T-cell (primary cell): ENCODE results near the gene CCDC40. TPM values are rescaled to one million over a fixed set of nuclear protein-coding genes. Genes with fewer than 3 reads are reported as not detected.

Experiments
- ATAC-seq, 4 experiments: fragments of 200-7000 bp in 3 of 4; fragments of 150-1000 bp in 1 of 4; cut with Tn5 transposase; replicated peaks in 1 of 4; 1 replicate in 3 of 4; 2 replicates in 1 of 4; pipeline ENCODE4 v1.10.0; 2021; ENCODE audit warnings: moderate library complexity in 3 of 4, mild to moderate bottlenecking in 2 of 4, moderate number of reproducible peaks in 1 of 4
- CTCF ChIA-PET, 2 donors: fragments of 300-600 bp; sonication (Branson Sonifier 250); formaldehyde crosslinking; loops; one replicate each; lab custom pipeline; 2022; ENCODE audit warnings: antibody characterized with exemption in 2 of 2; lab: Charles Lee
- POLR2A ChIA-PET, 2 donors: fragments of 300-600 bp; sonication (Branson Sonifier 250); formaldehyde crosslinking; loops; one replicate each; lab custom pipeline; 2022; ENCODE audit warnings: antibody characterized with exemption in 2 of 2; lab: Charles Lee
- DNase-seq, 35 experiments: peaks; one replicate each; pipeline versions ENCODE4 v3.0.0 to v3.0.0-alpha.2; 2013 to 2023
- H3K27ac ChIP-seq: one replicate; pipeline ENCODE4 v1.5.1; 2013; ENCODE audit warnings: low read length
- H3K27me3 ChIP-seq, 2 experiments: replicated peaks in 1 of 2; 1 replicate in 1 of 2; 2 replicates in 1 of 2; pipeline versions ENCODE4 v1.6.1 to v1.7.0; 2013; ENCODE audit warnings: low read length in 1 of 2, mixed read lengths in 1 of 2; ENCODE audit not compliant: control insufficient read depth in 2 of 2, insufficient read depth in 2 of 2; ENCODE audit errors: extremely low read depth in 1 of 2
- H3K36me3 ChIP-seq, 2 donors: 1 replicate in 1 of 2; 2 replicates in 1 of 2; pipeline versions ENCODE4 v1.6.1 to v1.7.0; 2013; ENCODE audit warnings: low read length in 1 of 2; ENCODE audit not compliant: control insufficient read depth in 2 of 2, insufficient read depth in 1 of 2; ENCODE audit errors: extremely low read depth in 1 of 2
- H3K4me1 ChIP-seq, 2 experiments: 1 replicate in 1 of 2; 2 replicates in 1 of 2; pipeline versions ENCODE4 v1.6.1 to v1.7.0; 2013; ENCODE audit warnings: low read length in 2 of 2, mixed read lengths in 1 of 2; ENCODE audit not compliant: insufficient read depth in 2 of 2, control insufficient read depth in 1 of 2; ENCODE audit errors: extremely low read depth in 1 of 2
- H3K4me3 ChIP-seq, 2 donors: 1 replicate in 1 of 2; 2 replicates in 1 of 2; pipeline versions ENCODE4 v1.5.1 to v1.7.0; 2013; ENCODE audit warnings: mild to moderate bottlenecking in 2 of 2, low read length in 1 of 2, moderate library complexity in 1 of 2; ENCODE audit not compliant: control insufficient read depth in 1 of 2; ENCODE audit errors: extremely low read depth in 1 of 2
- H3K9me3 ChIP-seq: 2 replicates; pipeline ENCODE4 v1.7.0; 2013
- H3K27ac Mint-ChIP-seq, 2 donors: one replicate each; pipeline ENCODE4 v1.8.0; 2020 to 2021; ENCODE audit warnings: mild to moderate bottlenecking in 2 of 2, mixed read lengths in 2 of 2
- H3K27me3 Mint-ChIP-seq, 2 donors: one replicate each; pipeline ENCODE4 v1.8.0; 2021 to 2022; ENCODE audit warnings: mixed read lengths in 2 of 2
- H3K36me3 Mint-ChIP-seq: one replicate; pipeline ENCODE4 v1.8.0; 2021; ENCODE audit warnings: mixed read lengths
- H3K4me1 Mint-ChIP-seq, 3 donors: one replicate each; pipeline ENCODE4 v1.8.0; 2020 to 2022; ENCODE audit warnings: mixed read lengths in 3 of 3, mild to moderate bottlenecking in 1 of 3
- H3K4me3 Mint-ChIP-seq, 3 donors: one replicate each; pipeline ENCODE4 v1.8.0; 2020 to 2022; ENCODE audit warnings: mild to moderate bottlenecking in 3 of 3, mixed read lengths in 3 of 3, moderate library complexity in 3 of 3
- H3K9me3 Mint-ChIP-seq, 3 donors: one replicate each; pipeline ENCODE4 v1.8.0; 2020 to 2022; ENCODE audit warnings: mixed read lengths in 3 of 3
- WGBS: methylation state at CpG from one replicate; pipeline ENCODE4 v1.1.5; 2013; ENCODE audit warnings: missing lambda C conversion rate; ENCODE audit not compliant: insufficient coverage; 5-methylcytosine and 5-hydroxymethylcytosine counted together
- total RNA-seq, 35 experiments: library from RNA in 6 of 35; stranded (reverse) in 6 of 35; fragments of 120-200 nt in 1 of 35; gene quantifications; one replicate each; pipeline versions ENCODE4 v1.2.1 to v1.2.4 and lab custom pipeline; 2013 to 2026

CCDC40 gene
- total RNA-seq, 5 donors from 2014 or later (not counting 1 experiment from before 2014, with no cell fraction given) = 0.70 to 3.1 (median 1.4) TPM

DNA sequence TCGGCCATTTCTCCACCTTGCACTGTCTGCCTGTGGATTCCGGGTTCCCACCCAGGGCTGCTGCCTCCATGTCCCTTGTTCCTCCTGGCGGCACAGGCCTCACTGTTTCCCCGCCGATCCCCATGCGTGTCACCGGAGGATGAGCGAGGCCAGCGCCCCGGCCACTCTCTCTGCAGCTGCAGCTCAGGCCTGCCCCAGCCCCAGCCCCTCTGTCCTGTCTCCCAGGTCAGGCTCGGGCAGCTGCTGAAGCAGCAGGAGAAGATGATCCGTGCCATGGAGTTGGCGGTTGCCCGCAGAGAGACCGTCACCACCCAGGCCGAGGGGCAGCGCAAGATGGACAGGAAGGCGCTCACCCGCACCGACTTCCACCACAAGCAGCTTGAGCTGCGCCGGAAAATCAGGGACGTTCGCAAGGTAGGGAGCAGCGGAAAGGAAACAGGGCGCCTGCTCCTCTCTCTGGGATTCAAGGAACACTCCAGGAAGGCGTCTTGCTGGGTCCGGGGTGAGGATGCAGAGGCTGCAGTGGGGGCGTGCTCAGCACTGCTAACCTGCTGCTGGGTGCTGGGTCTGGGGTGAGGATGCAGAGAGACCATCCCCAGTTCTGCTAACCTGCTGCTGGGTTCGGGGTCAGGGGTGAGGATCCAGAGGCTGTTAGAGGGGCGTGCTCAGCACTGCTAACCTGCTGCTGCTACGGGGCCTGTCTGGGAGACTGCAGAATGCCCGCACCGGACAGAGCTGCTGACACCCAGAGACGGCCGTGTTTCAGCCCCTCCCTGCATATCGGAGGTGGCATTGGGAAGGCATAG, 58.8 kb downstream of the CCDC40 start:
- Mint-ChIP-seq H3K36me3 (no peaks in the 10 kb centered on the region), H3K4me1 (peaks cover 3 to 11% (median 7%) of the 10 kb centered on the region in 3 donors), H3K27me3 (peaks cover 0 to 2% of the 10 kb centered on the region in 2 donors), H3K4me3 (no peak overlapping the region), H3K27ac (no peak overlapping the region), H3K9me3 (no peaks in the 10 kb centered on the region)
- no peak overlapping the region for H3K27ac ChIP-seq
- no peaks in the 10 kb centered on the region for H3K9me3 ChIP-seq
- CTCF ChIA-PET = interaction anchor here in 1 of 2 donors (0.6 kb wide), 1 partner anchor 53 kb away, joined by 4 read pairs; no protein-coding TSS in a partner anchor
- no peak for ATAC-seq
- H3K4me3 ChIP-seq = no peak overlapping the region
- peaks cover 0 to 5% of the 10 kb centered on the region in 2 experiments for H3K4me1 ChIP-seq
- no peaks in the 10 kb centered on the region for H3K36me3 ChIP-seq
- H3K27me3 ChIP-seq = peaks cover 0 to 13% of the 10 kb centered on the region in 2 experiments
- 91% methylated on average over 36 of the region's 37 CpGs for WGBS
- no peak for DNase-seq
- POLR2A ChIA-PET = no interaction called here

DNA sequence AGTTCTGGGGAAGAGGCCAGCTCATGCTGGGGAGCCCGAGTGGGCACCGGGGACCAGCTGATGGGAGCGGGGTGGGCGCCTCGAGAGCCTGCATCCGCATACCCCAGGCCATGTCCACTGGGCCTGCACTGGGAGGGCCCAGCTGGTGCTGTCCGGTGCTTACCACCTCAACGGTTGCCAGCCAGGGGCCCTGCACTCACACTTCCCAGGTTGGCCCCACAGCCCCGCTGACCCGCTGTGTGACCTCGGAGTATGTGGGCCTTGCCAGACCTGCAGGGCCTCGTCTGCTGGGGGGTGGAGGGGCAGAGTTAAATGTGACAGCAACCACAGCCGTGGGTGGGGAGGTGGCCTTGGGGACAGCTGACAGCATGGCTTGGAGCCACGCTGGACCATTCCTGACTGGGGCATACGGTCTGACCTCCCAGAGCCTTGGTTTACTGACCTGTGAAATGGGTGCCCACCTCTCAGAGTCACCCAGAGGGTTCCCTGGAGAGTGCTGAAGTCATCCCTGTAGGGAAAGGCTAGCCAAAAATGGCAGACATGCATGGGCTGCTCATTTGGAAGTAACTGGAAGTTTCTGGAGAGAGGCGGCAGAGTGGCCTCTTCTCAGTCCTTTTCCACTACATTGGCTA, 59.5 kb downstream of the CCDC40 start:
- no peaks in the 10 kb centered on the region for H3K36me3 Mint-ChIP-seq
- Histone ChIP-seq H3K27ac (no peak overlapping the region), H3K4me1 (peaks cover 0 to 13% of the 10 kb centered on the region in 2 experiments), H3K27me3 (peaks cover 0 to 13% of the 10 kb centered on the region in 2 experiments), H3K4me3 (no peak overlapping the region), H3K36me3 (no peaks in the 10 kb centered on the region), H3K9me3 (no peaks in the 10 kb centered on the region)
- WGBS = 83% methylated on average over 16 of the region's 16 CpGs
- H3K9me3 Mint-ChIP-seq = no peaks in the 10 kb centered on the region
- H3K4me1 Mint-ChIP-seq = peaks cover 11 to 18% (median 15%) of the 10 kb centered on the region in 3 donors
- ChIA-PET CTCF (interaction anchor here in 1 of 2 donors (0.6 kb wide), 1 partner anchor 52 kb away, joined by 4 read pairs; no protein-coding TSS in a partner anchor), POLR2A (no interaction called here)
- DNase-seq (no peak), ATAC-seq (no peak)
- no peaks in the 10 kb centered on the region for H3K27me3 Mint-ChIP-seq
- H3K27ac Mint-ChIP-seq = no peak overlapping the region
- no peak overlapping the region for H3K4me3 Mint-ChIP-seq

DNA sequence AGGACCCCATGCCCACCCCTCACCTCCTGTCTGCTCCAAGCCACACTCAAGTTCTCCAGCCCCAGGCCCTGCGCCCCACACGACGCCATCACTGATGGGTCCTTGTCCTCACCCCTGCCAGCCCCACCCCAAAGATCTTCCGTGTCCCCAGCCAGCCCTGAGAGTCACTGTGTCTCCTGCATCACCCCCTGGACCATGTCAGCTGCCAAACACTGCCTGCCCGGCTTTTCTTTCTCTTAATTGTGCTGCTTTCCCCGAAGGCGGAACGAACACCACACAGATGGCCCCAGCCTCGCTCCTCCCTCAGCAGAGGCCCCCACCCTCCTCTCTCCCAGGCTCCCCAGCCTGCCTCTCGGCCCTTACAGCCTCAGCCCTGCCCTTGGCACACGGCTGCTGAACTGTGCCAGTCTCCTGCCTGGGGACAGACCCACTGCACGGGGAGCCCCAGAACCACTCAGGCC, 60.1 kb downstream of the CCDC40 start:
- Histone ChIP-seq H3K27me3 (peaks cover 0 to 13% of the 10 kb centered on the region in 2 experiments), H3K9me3 (no peaks in the 10 kb centered on the region), H3K4me1 (peaks cover 0 to 14% of the 10 kb centered on the region in 2 experiments), H3K4me3 (no peak overlapping the region), H3K27ac (no peak overlapping the region), H3K36me3 (no peaks in the 10 kb centered on the region)
- ChIA-PET POLR2A (no interaction called here), CTCF (no interaction called here)
- Mint-ChIP-seq H3K9me3 (no peaks in the 10 kb centered on the region), H3K27ac (no peak overlapping the region), H3K4me3 (no peak overlapping the region), H3K27me3 (no peaks in the 10 kb centered on the region), H3K4me1 (peaks cover 12 to 19% (median 15%) of the 10 kb centered on the region in 3 donors), H3K36me3 (no peaks in the 10 kb centered on the region)
- DNase-seq (no peak), ATAC-seq (no peak)
- 77% methylated on average over 9 of the region's 12 CpGs for WGBS

DNA sequence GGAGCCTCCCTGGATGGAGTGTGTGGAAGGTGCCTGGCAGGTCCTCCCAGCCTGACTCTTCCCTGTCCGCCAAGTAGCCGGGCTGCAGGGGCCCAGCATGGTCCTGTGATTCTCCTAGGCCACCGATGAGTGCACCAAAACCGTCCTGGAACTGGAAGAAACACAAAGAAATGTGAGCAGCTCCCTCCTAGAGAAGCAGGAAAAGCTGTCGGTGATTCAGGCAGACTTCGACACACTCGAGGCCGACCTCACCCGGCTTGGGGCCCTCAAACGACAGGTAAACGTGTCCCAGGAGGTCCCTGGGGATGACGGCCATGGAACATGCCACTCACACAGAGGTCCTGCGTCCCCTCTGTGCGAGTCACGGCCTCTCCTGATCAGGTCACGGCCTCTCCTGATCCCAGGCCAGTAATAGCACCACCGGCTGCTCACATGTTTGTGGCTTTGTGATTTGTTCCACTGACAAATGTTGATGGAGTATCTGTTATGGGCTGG, 60.7 kb downstream of the CCDC40 start:
- CTCF ChIA-PET = no interaction called here

DNA sequence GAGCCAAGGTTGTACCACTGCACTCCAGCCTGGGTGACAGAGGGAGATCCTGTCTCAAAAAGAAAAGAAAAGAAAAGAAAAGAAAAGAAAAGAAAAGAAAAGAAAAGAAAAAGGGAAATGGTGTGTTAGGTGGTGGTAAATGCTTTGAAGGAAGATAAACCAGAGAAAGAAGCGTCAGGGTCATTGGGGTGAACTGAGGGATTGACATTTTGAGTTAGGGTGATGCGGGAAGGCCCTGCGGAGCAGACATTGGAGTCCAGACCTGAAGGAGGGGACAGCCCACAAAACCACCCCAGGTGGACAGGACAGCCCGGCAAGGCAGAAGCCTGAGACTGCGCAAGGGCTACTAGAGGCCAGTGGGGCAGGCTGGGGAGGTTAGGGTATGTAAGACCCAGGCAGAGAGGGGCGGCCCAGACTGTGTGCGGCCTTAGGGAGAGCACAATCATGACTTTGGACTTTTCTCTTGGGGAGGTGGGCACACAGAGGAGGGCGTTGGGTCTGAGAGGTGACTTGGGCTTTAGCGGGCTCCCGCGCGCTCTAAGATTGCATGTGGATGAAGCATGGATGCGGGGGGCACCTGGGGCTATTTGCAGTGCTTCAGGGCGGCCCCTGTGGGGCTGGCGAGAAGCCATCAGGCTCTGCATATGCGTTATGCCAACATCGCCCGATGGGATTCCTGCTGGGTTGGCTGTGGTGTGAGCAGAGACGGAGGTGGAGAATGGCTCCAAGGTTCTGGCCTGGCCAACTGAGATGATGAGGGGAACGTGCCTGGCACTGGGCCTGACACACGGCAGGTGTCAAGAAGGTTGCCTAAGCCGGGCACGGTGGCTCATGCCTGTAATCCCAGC, 61.6 kb downstream of the CCDC40 start:
- Histone ChIP-seq H3K36me3 (no peaks in the 10 kb centered on the region), H3K27ac (no peak overlapping the region), H3K4me3 (no peak overlapping the region), H3K27me3 (peaks cover 0 to 13% of the 10 kb centered on the region in 2 experiments), H3K4me1 (peaks cover 0 to 26% of the 10 kb centered on the region in 2 experiments), H3K9me3 (no peaks in the 10 kb centered on the region)
- Mint-ChIP-seq H3K27me3 (no peaks in the 10 kb centered on the region), H3K27ac (no peak overlapping the region), H3K4me3 (no peak overlapping the region), H3K4me1 (peaks cover 14 to 31% (median 26%) of the 10 kb centered on the region in 3 donors), H3K9me3 (no peaks in the 10 kb centered on the region), H3K36me3 (no peaks in the 10 kb centered on the region)
- POLR2A ChIA-PET = no interaction called here
- ATAC-seq (no peak), DNase-seq (no peak)
- WGBS = 89% methylated on average over 20 of the region's 23 CpGs
- CTCF ChIA-PET = no interaction called here

More for the DNA sequence above, 60.7 kb downstream of the CCDC40 start:
- Mint-ChIP-seq H3K36me3 (no peaks in the 10 kb centered on the region), H3K27me3 (no peaks in the 10 kb centered on the region), H3K4me3 (no peak overlapping the region), H3K27ac (no peak overlapping the region), H3K4me1 (peaks cover 12 to 24% (median 18%) of the 10 kb centered on the region in 3 donors), H3K9me3 (no peaks in the 10 kb centered on the region)
- no peak for ATAC-seq
- H3K4me3 ChIP-seq = no peak overlapping the region
- no peaks in the 10 kb centered on the region for H3K9me3 ChIP-seq
- no peak overlapping the region for H3K27ac ChIP-seq
- H3K36me3 ChIP-seq = no peaks in the 10 kb centered on the region
- POLR2A ChIA-PET = no interaction called here
- H3K4me1 ChIP-seq = peaks cover 0 to 19% of the 10 kb centered on the region in 2 experiments
- H3K27me3 ChIP-seq = peaks cover 0 to 13% of the 10 kb centered on the region in 2 experiments
- WGBS = 88% methylated on average over 13 of the region's 17 CpGs
- DNase-seq = no peak
